Lower lobe of right lung (tissue), 2 donors: ENCODE measurements around the gene OR13C9. TPM values are rescaled to one million over a fixed set of nuclear protein-coding genes. Genes with fewer than 3 reads are reported as not detected.
"Not testable (repeated sequence)": the region's sequence is repeated elsewhere in the genome, so short reads cannot be mapped to it uniquely, and the experiment has no call there.

ENCODE experiments used
- ATAC-seq, 2 donors: fragments of 200-7000 bp; cut with Tn5 transposase; one replicate each; pipeline ENCODE4 v1.9.1; 2020 to 2022; ENCODE audit warnings: mild to moderate bottlenecking in 2 of 2, moderate library complexity in 2 of 2
- DNase-seq: peaks from one replicate; pipeline ENCODE4 v3.0.0-alpha.2; 2020
- H3K27ac ChIP-seq: fragments of 200-600 bp; one replicate; pipeline ENCODE4 v1.8.0; 2022
- H3K27me3 ChIP-seq: fragments of 200-600 bp; one replicate; pipeline ENCODE4 v1.8.0; 2022; ENCODE audit warnings: low read depth
- H3K36me3 ChIP-seq: fragments of 200-600 bp; one replicate; pipeline ENCODE4 v1.8.0; 2022; ENCODE audit warnings: mild to moderate bottlenecking
- H3K4me1 ChIP-seq: fragments of 200-600 bp; one replicate; pipeline ENCODE4 v1.8.0; 2022
- H3K4me3 ChIP-seq: fragments of 200-600 bp; one replicate; pipeline ENCODE4 v1.8.0; 2022; ENCODE audit warnings: mild to moderate bottlenecking
- H3K9me3 ChIP-seq: fragments of 200-600 bp; one replicate; pipeline ENCODE4 v1.8.0; 2022
- intact Hi-C: fragments of 100-400 bp; cut with DNase I; formaldehyde crosslinking; loops from one replicate; pipeline ENCODE4 v1.11.0; 2022
- long read RNA-seq: library from polyadenylated mRNA; unstranded; transcript quantifications from one replicate; pipeline ENCODE4 v2.0.0, GENCODE V29; 2021
- total RNA-seq: library from RNA; stranded (reverse); fragmentation: NEBNext Ultra II Directional; extraction: Animal tissue kit (Norgen Biotek cat#: 25700); gene quantifications from one replicate; pipeline ENCODE4 v1.2.1, GENCODE V29; 2021
- TF ChIP-seq, protein P1 (sequence below): fragments of 200-600 bp; IDR thresholded peaks from one replicate; pipeline ENCODE4 v1.8.0; 2022; ENCODE audit warnings: antibody characterized with exemption, mild to moderate bottlenecking
- donor health status: DM: no; HTN: yes; CAD: no; lungs with severe emphysema.

Gene OR13C9, protein sequence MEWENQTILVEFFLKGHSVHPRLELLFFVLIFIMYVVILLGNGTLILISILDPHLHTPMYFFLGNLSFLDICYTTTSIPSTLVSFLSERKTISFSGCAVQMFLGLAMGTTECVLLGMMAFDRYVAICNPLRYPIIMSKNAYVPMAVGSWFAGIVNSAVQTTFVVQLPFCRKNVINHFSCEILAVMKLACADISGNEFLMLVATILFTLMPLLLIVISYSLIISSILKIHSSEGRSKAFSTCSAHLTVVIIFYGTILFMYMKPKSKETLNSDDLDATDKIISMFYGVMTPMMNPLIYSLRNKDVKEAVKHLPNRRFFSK
- total RNA-seq: not detected
- long read RNA-seq: 0 reads

DNA sequence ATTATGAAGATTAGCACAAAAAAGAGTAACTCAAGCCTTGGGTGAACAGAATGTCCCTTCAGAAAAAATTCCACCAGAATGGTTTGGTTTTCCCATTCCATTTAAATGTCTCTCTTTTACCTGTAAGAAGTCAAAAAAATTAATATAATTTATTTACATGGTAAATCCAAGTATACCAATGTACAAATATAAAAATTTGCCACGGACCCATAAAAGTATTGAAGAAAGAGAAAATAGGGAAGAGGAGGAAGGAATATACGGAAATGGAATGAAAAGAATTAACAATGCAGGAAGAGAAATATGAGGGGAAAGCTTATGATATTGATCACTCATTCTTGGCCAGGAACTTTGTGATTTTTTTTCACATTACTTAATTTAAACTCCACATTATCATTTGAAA lies at the start of gene OR13C9:
Gene OR13C9 (minus strand): TSS at position 101 of the 400 bp plus-strand sequence. CDS start 0 bp downstream, at position 101.
- no peak for DNase-seq
- intact Hi-C loops: no loop called here
- no peak within 1 kb of the TSS for H3K27ac ChIP-seq
- ATAC-seq: no peak
- peaks cover 5% of the 10 kb centered on the region for H3K9me3 ChIP-seq
- TF ChIP-seq, protein P1, sequence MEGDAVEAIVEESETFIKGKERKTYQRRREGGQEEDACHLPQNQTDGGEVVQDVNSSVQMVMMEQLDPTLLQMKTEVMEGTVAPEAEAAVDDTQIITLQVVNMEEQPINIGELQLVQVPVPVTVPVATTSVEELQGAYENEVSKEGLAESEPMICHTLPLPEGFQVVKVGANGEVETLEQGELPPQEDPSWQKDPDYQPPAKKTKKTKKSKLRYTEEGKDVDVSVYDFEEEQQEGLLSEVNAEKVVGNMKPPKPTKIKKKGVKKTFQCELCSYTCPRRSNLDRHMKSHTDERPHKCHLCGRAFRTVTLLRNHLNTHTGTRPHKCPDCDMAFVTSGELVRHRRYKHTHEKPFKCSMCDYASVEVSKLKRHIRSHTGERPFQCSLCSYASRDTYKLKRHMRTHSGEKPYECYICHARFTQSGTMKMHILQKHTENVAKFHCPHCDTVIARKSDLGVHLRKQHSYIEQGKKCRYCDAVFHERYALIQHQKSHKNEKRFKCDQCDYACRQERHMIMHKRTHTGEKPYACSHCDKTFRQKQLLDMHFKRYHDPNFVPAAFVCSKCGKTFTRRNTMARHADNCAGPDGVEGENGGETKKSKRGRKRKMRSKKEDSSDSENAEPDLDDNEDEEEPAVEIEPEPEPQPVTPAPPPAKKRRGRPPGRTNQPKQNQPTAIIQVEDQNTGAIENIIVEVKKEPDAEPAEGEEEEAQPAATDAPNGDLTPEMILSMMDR: no peak
- H3K4me3 ChIP-seq: no peak within 1 kb of the TSS
- no peaks in the 10 kb centered on the region for H3K4me1 ChIP-seq
- H3K27me3 ChIP-seq: no peaks in the 10 kb centered on the region
- no peaks in the 10 kb centered on the region for H3K36me3 ChIP-seq

DNA sequence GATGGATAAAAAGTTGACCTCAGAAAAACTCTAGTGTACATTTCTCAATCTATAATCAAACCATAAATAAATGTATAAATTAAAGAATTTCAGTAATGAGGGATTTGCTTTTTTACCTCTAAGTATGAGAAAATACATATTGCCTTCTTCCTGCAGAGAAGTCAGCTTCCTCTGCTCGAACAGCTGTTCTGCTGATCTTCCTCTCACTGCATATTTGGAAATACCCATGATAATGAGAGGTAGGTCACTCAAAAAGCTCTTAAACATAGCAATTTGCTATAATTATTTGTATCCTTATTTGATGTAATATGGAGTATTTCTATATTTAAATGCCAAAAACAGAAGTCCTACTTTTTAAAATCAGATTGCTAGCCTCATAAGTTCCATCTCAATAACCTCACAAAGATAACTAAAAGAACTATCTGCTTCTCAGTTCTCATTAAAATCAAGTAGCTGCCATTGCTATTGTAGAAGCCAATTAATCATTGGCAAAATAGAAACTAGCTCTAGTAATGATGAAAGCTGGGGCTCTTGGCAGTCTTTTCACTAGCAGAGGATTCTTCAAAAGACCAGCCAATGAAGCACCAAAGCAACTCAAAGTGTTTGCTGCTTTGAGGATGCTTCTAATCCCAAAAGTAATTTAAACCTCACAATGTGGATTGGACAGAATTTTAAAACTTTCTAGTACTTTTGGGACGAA lies 40.6 kb upstream of the OR13C9 start:
- Histone ChIP-seq H3K9me3 (no peaks in the 10 kb centered on the region), H3K4me3 (no peak overlapping the region), H3K36me3 (no peaks in the 10 kb centered on the region), H3K4me1 (no peaks in the 10 kb centered on the region), H3K27me3 (no peaks in the 10 kb centered on the region), H3K27ac (no peak overlapping the region)
- intact Hi-C loops: no loop called here
- DNase-seq: no peak
- ATAC-seq: no peak
- TF ChIP-seq, protein P1: no peak

DNA sequence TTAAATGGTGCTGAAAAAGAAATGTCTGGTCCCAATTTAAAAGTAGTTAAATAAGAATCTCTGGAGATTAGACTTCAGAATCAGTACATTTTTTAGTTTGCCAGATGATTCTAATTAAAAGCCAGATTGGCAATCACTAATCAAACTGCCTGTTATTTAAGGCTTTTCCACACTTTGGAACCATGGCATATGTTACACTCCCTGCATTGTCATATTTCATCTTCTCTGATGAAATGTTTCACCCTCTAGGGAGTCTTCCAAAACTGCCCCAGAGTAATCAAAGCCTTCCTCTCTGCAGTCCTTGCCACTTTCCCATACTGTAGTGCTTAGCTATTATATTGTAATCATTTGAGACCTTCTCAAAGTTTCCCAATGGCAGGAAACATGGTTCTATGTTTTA lies 17.5 kb upstream of the OR13C9 start:
- no peak overlapping the region for H3K4me3 ChIP-seq
- H3K27ac ChIP-seq: no peak overlapping the region
- no peaks in the 10 kb centered on the region for H3K36me3 ChIP-seq
- no peak for DNase-seq
- H3K27me3 ChIP-seq: no peaks in the 10 kb centered on the region
- no peaks in the 10 kb centered on the region for H3K4me1 ChIP-seq
- no peak for ATAC-seq
- intact Hi-C loops: no loop called here
- TF ChIP-seq, protein P1: no peak
- peaks cover 5% of the 10 kb centered on the region for H3K9me3 ChIP-seq

DNA sequence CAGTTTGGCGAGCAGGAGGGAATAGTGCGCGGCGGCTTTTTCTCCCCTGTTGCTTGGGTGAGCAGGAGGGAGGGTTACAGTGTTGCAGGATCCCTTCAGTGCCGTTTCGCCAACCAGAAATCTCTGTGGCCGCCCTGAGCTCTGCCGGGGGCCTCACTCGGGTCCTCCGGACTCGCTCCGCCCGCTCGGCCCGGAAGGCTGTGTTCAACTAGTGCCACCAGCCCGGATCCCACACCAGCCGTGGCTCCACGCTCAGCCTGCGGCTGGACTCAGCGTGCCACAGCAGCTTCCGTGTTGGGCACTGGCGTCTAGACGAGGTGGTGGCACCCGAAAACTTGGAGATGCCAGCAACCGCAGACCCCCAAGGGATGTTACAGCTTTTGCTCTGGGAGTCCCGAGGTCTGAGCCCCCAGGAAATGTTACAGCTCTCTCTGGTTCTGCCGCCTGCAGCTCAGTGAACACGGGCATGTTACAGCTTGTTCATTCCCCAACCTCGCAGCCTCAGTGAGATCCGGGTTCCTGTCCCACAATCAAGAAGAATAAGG lies 16.0 kb upstream of the OR13C9 start:
- Histone ChIP-seq H3K4me3 (no peak overlapping the region), H3K27me3 (no peaks in the 10 kb centered on the region), H3K36me3 (no peaks in the 10 kb centered on the region), H3K4me1 (no peaks in the 10 kb centered on the region), H3K27ac (no peak overlapping the region), H3K9me3 (no peaks in the 10 kb centered on the region)
- intact Hi-C loops: no loop called here
- DNase-seq (no peak), ATAC-seq (peak in 1 of 2 donors; percentile 21)
- TF ChIP-seq, protein P1: no peak

DNA sequence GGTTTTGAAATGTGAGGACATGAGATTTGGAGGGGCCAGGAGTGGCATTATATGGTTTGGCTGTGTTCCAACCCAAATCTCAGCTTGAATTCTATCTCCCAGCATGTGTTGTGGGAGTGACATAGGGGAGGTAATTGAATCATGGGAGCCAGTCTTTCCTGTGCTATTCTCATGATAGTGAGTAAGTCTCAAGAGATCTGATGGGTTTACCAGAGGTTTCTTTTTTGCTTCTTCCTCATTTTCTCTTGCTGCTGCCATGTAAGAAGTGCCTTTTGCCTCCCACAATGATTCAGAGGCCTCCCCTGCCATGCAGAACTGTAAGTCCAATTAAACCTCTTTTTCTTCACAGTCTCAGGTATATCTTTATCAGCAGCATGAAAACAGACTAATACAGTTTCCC lies 8.0 kb upstream of the OR13C9 start:
- DNase-seq, H3K4me1 ChIP-seq, H3K27me3 ChIP-seq, H3K4me3 ChIP-seq, ATAC-seq, H3K27ac ChIP-seq, H3K36me3 ChIP-seq, H3K9me3 ChIP-seq, intact Hi-C loops: not testable (repeated sequence)

DNA sequence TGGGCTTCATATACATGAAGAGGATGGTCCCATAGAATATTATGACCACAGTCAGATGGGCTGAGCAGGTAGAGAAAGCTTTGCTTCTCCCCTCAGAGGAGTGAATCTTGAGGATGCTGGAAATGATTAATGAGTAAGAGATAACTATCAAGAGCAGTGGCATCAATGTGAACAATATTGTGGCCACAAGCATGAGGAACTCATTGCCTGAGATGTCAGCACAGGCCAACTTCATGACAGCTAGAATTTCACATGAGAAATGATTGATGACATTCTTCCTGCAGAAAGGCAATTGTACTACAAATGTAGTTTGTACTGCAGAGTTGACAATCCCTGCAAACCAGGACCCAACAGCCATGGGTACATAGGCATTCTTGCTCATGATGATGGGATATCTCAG lies 586 bp downstream of the OR13C9 start:
- TF ChIP-seq, protein P1: no peak
- intact Hi-C loops: no loop called here
- H3K9me3 ChIP-seq: peaks cover 5% of the 10 kb centered on the region
- no peak overlapping the region for H3K4me3 ChIP-seq
- no peaks in the 10 kb centered on the region for H3K4me1 ChIP-seq
- no peak overlapping the region for H3K27ac ChIP-seq
- H3K36me3 ChIP-seq: no peaks in the 10 kb centered on the region
- ATAC-seq (no peak), DNase-seq (no peak)
- H3K27me3 ChIP-seq: no peaks in the 10 kb centered on the region
